SK-N-SH treated with all-trans-retinoic acid at 6 μM for 48 hours (cell line): ENCODE results near the gene ZNF562.

ENCODE experiments used
- ARNTL ChIP-seq: fragments of 450-650 bp; formaldehyde crosslinking; IDR thresholded peaks from 2 replicates; pipeline ENCODE4 v1.5.0; 2020; ENCODE audit warnings: low read depth, mild to moderate bottlenecking, moderate library complexity, borderline replicate concordance
- POU6F1 ChIP-seq: fragments of 250-450 bp; sonication (Bioruptor Pico); IDR thresholded peaks from 2 replicates; pipeline ENCODE4 v1.8.0; 2021; ENCODE audit warnings: low read depth, mild to moderate bottlenecking, moderate library complexity, borderline replicate concordance
- PPARA ChIP-seq: fragments of 250-450 bp; sonication (Bioruptor Pico); IDR thresholded peaks from 2 replicates; pipeline ENCODE4 v1.5.0; 2020; ENCODE audit warnings: mild to moderate bottlenecking, borderline replicate concordance
- ZFP3 ChIP-seq: fragments of 250-450 bp; sonication (Bioruptor Pico); IDR thresholded peaks from 2 replicates; pipeline ENCODE4 v1.5.0; 2020; ENCODE audit warnings: mild to moderate bottlenecking, moderate library complexity
- ZNF70 ChIP-seq: fragments of 450-650 bp; formaldehyde crosslinking; IDR thresholded peaks from 2 replicates; pipeline ENCODE4 v1.5.0; 2020; ENCODE audit warnings: mild to moderate bottlenecking, moderate library complexity

DNA sequence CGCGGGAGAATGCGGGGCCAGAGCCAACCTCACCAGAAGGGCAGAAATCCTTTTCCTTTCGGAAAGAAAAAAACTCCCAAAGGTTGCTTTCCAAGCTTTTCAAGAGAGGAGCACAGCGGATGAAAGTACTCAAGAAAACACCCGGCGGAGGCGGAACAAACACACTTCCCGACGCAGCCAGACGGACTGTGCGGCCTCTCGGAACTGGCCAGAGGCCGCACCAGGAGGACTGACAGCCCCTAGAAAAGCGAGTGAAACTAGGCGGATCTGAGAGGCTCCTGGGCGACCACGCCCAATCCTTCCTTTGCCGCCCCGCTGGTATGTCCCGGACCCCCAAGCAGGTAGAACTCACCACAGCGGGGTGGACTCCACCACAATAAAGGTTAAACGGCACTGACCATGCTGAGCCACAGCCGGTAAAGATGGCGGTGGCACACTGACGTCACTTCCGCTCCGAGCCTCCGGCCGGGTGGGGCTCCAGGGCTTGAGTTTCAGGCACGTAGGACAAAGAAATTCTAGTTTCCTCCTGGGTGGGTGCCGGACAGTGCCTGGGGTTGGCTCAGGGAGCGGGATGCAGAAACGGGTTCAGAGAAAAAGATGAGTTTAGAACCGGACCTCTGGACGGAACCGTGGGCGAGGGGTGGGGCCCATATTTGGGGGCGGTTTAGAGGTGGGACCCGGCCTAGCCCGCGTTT is at the start of gene ZNF562:
- TF ChIP-seq PPARA (CRISPR knock-in tag) (no peak), ZFP3 (CRISPR knock-in tag) (no peak), POU6F1 (0 out of 2 replicates have a peak, but pooled peaks have one; percentile 15), ARNTL (no peak), ZNF70 (CRISPR knock-in tag) (no peak)
